GM18951 (cell line): ENCODE results near the gene GNAT3.

Experiments
- POLR2A ChIP-seq: IDR thresholded peaks from 4 replicates; pipeline ENCODE4 v1.6.1; 2011; ENCODE audit warnings: mild to moderate bottlenecking; ENCODE audit not compliant: insufficient read length, insufficient read depth; ENCODE audit errors: extremely low read depth
- in situ Hi-C: fragments of 300-500 bp; cut with MboI; formaldehyde crosslinking; loops from one replicate; pipeline ENCODE4 v1.12.0; 2022; ENCODE audit warnings: low sequenced_read_pairs, mixed read lengths, inconsistent platforms; ENCODE audit not compliant: unreplicated experiment

Gene GNAT3

DNA sequence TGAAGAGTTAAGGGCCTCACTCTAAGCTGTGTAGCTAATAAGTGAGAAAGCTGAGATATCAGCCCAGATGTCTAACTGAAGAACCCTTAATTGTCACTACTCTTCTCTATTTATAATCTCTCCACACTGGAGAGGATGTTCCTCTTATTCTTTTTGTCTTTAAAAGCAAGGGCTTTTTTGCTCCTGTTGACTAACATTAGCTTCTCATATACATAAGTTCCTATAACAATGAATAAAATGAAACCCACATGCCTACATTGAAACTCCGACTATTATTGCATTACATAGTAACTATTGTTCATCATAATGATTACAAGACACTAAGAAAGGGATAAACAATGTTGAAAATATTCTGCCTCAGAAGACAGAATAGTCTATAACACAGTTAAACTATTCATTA lies 67.1 kb downstream of the GNAT3 start:
- no peak for TF ChIP-seq POLR2A
- in situ Hi-C loops: no loop called here

DNA sequence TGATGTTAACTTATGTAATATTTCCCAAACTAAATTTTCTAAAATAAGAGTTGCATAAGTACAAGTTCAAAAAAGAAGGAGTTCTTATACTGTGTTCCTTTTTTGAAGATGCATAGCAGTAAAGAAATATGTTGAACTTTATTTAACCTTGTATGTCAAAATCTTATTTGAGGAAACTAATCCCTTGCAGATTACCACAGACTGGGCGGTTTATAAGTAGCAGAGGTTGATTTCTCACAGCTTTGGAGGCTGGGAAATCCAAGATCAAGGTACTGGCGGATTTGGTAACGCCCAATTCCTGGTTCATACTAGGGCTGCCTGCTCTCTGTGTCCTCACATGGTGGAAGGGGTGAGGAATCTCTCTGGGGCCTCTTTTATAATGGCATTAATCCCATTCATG lies 68.5 kb downstream of the GNAT3 start:
- in situ Hi-C loops: no loop called here

GRCh38 chr7:80440883-80441282 lies 71.0 kb downstream of the GNAT3 start:
- in situ Hi-C loops: no loop called here
- TF ChIP-seq POLR2A: no peak

More for the DNA sequence above, 68.5 kb downstream of the GNAT3 start:
- no peak for TF ChIP-seq POLR2A

DNA sequence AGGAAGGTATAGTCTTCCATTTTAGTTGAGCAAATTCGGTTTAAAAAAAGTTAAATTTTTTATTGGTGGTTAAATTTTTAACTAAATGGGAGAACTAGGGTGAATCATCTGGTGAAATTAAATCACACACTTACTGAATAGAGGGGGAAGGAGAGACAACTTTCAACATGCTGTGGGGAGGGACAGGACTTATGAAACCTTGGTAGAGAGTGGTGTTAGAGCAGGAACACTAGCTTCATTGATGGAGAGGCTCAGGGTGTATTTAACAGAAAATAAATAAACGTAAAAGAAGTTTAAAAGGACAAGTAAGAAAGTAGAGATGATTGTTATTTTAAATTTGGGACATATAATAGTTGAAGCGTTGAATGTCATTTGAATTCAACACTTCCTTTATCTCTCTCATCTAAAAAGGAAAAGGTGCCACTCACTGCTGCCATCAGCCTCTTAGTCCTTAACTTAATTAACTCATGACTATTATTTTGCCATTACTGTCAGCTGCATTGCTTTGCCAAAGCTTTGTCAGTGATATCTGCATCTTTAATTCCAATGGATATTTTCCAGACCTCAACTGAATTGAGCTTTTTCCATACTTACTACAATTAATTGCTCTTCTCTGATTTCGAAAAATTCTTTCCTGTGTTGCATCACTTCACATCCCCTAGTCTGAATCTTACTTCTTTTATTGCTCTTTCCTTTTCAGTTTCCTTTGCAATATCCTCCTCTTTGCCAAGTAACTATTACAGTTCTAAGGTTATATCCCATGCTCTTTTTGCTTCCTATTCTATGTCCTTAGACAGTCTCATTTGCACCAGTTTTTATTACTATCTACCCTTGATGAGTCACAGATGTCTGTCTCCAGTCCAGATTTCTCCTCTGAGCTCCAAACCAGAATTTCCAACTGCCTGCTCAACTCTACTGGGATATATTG lies 71.7 kb downstream of the GNAT3 start:
- in situ Hi-C loops: no loop called here
- TF ChIP-seq POLR2A: no peak

DNA sequence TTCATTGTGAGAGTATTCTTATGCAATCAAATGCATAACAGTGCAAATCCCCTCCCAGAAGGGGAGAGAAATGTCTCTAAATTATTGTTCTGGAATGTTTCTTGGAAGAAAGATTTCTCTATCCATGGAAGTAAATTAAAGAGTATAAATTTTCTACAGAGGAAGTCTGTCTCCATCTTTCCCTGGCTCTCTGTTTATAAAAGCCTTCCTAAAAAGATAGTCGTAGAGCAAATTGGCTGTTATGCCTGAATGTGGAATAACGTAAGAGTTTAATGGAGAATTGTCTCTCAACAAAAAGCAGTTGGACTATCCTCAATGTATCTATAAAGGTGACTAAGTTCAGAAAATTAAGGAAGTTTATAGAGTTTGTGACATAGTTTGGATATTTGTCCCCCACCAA lies 76.3 kb downstream of the GNAT3 start:
- TF ChIP-seq POLR2A: no peak
- in situ Hi-C loops: no loop called here

- in situ Hi-C loops: no loop called here
- no peak for TF ChIP-seq POLR2A
Measured at GRCh38 chr7:80434047-80434446, 77.8 kb downstream of the GNAT3 start.

GRCh38 chr7:80432166-80432565 lies 79.7 kb downstream of the GNAT3 start:
- in situ Hi-C loops: no loop called here
- no peak for TF ChIP-seq POLR2A

DNA sequence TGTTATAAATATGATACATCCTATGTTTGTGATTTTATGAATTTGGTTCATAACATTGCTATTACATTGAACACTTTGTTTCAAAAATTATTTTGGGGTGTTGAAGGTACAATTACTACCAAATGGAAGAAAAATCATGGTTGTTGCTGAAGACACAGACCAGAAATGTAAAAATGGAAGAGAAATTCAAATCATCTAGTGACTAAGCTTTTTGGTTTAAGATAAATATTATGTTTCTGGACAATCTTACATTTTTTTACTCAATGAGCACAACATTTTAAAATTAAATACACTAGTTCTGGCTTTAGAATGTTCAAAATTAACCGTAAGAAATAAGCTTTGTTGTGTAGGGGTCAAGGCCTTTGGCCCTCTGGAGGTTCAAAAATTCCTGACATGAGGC lies 82.7 kb downstream of the GNAT3 start:
- in situ Hi-C loops: no loop called here
- TF ChIP-seq POLR2A: no peak

DNA sequence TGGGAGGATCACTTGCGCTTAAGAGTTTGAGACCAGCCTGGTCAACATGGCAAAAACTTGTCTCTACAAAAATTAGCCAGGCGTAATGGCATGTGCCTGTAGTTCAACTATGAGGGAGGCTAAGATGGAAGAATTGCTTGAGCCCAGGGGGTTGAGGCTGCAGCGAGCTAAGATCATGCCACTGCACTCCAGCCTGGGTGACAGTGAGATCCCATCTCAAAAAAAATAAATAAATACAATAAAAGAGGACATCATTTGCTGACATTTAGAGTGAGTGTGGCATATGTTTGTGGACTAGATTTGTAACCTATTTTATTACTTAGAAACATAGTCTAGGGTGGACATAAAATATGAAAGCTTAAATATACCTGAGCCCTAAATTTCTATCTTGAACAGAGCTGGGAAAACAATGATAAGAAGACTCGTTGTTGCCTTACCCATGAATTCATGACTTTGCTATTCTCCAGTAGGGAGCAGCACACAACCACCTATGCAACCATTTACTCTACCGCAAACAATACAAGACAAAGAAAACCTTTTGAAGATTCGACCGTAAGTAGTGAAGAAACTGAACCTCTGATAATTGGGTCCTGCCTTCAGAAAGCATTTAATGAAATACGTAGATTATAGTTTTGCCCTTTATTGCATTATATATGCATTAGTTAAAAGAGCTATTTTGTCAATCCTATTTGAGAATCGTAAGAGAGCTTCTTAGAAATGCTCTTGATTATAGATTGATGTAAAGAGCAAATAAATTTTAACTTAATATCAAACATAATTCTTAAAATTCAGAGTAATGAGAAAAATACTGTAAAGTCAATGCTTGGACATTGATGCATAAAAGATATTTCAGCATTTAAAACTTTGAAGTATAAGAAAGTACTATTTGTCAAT lies 83.5 kb downstream of the GNAT3 start:
- in situ Hi-C loops: no loop called here
- no peak for TF ChIP-seq POLR2A

GRCh38 chr7:80427218-80427617 lies 84.6 kb downstream of the GNAT3 start:
- in situ Hi-C loops: no loop called here
- no peak for TF ChIP-seq POLR2A

DNA sequence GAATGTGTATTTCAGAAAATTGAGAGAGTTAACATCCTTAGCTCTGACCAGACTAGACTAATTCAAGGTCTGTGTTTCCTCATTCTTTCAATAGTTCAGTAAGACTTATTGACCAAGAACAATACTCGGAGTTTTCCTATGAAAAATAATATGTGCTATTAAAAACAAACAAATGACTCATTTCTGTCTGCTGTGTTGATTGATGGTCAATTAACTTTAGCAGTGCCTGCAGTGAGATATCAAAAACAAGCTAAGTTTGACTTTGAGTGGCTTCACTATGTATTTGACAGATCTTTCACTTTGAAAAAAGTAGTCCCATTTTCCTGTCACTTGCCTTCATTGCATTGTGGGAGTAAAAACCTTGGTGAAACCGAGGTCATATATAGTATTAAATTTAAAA lies 91.0 kb downstream of the GNAT3 start:
- in situ Hi-C loops: no loop called here
- no peak for TF ChIP-seq POLR2A

GRCh38 chr7:80417211-80417793 lies 94.6 kb downstream of the GNAT3 start:
- in situ Hi-C loops: no loop called here
- TF ChIP-seq POLR2A: no peak

DNA sequence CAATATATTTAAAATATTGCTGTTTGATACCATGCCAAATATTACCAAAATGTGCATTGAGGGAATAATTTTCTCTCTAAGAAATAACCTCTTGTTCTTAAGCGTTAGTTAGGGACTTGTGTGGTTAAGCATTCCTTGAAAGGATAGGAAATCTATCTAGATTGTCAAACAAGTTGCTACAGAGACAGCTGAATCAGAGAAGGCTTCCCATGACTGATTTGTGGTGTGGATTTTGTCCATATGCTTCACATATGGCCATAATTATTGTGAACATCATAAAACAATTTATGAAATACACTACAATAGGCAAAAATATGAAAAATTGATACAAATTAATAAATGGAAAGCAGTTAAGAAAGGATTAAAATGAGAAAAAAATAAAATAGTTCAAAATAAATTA lies 96.3 kb downstream of the GNAT3 start:
- TF ChIP-seq POLR2A: no peak
- in situ Hi-C loops: no loop called here
